Measurements from ENCODE around the gene MCM9. TPM values are rescaled to one million over a fixed set of nuclear protein-coding genes. Genes with fewer than 3 reads are reported as not detected.

Gene MCM9
- total RNA-seq, 2 donors from 2014 or later: 13.6 to 24.8 TPM

- TF ChIP-seq, protein P1, sequence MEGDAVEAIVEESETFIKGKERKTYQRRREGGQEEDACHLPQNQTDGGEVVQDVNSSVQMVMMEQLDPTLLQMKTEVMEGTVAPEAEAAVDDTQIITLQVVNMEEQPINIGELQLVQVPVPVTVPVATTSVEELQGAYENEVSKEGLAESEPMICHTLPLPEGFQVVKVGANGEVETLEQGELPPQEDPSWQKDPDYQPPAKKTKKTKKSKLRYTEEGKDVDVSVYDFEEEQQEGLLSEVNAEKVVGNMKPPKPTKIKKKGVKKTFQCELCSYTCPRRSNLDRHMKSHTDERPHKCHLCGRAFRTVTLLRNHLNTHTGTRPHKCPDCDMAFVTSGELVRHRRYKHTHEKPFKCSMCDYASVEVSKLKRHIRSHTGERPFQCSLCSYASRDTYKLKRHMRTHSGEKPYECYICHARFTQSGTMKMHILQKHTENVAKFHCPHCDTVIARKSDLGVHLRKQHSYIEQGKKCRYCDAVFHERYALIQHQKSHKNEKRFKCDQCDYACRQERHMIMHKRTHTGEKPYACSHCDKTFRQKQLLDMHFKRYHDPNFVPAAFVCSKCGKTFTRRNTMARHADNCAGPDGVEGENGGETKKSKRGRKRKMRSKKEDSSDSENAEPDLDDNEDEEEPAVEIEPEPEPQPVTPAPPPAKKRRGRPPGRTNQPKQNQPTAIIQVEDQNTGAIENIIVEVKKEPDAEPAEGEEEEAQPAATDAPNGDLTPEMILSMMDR (IDR thresholded peaks at IDR 0.05): no peak
- TF ChIP-seq POLR2AphosphoS5 (IDR thresholded peaks at IDR 0.05) (no peak), POLR2A (IDR thresholded peaks at IDR 0.05) (no peak)
- intact Hi-C loops (cut with DNase I): no loop called here
- Histone ChIP-seq H3K27ac (no peak overlapping the region), H3K36me3 (no peaks in the 10 kb centered on the region), H3K27me3 (replicated peaks; ENCODE audit: insufficient read depth) (no peaks in the 10 kb centered on the region), H3K9me3 (no peaks in the 10 kb centered on the region), H3K4me3 (no peak overlapping the region), H3K4me1 (replicated peaks) (no peaks in the 10 kb centered on the region)
- WGBS: 61% methylated on average over 3 of the region's 3 CpGs
- DNase-seq (ENCODE audit: low spot score): no peak
Measured at GRCh38 chr6:118764766-118765165, 170.2 kb downstream of the MCM9 start.

Other genes starting within 250 kb of the MCM9 start
- 10 to 100 TPM; 12.5 to 15.6 TPM for gene ASF1A, start 41.0 kb downstream of the MCM9 start, total RNA-seq
- 1 to 10 TPM; 3.6 to 7.6 TPM for gene FAM184A, start 143.5 kb upstream of the MCM9 start, total RNA-seq